Neural crest cell (in vitro differentiated cells): Measurements from ENCODE around the gene TANC1. TPM values are rescaled to one million over a fixed set of nuclear protein-coding genes. Genes with fewer than 3 reads are reported as not detected.
A peak's percentile ranks its signal among the peaks of the same experiment; 100 is the strongest.

Source experiments
- DNase-seq: peaks from one replicate; pipeline ENCODE4 v3.0.0; 2021; ENCODE audit warnings: low read depth, mixed read lengths, low spot score
- H3K27ac Mint-ChIP-seq: one replicate; pipeline ENCODE4 v1.8.0; 2021; ENCODE audit warnings: mild to moderate bottlenecking, mixed read lengths; ENCODE audit not compliant: unreplicated experiment
- H3K27me3 Mint-ChIP-seq: 2 replicates; pipeline ENCODE4 v1.8.0; 2021; ENCODE audit warnings: low read depth, mild to moderate bottlenecking, mixed read lengths
- H3K36me3 Mint-ChIP-seq: 2 replicates; pipeline ENCODE4 v1.8.0; 2021; ENCODE audit warnings: low read depth, mild to moderate bottlenecking, mixed read lengths
- H3K4me1 Mint-ChIP-seq: 2 replicates; pipeline ENCODE4 v1.8.0; 2021; ENCODE audit warnings: mixed read lengths
- H3K4me3 Mint-ChIP-seq: one replicate; pipeline ENCODE4 v1.8.0; 2021; ENCODE audit warnings: mild to moderate bottlenecking, mixed read lengths
- H3K9me3 Mint-ChIP-seq: 2 replicates; pipeline ENCODE4 v1.8.0; 2021; ENCODE audit warnings: mixed read lengths
- CTCF ChIP-seq: fragments of 200-600 bp; sonication (generic); conservative IDR thresholded peaks from 2 replicates; pipeline ENCODE4 v1.5.0; 2021; ENCODE audit warnings: antibody characterized with exemption, mild to moderate bottlenecking
- total RNA-seq: library from RNA; stranded (reverse); gene quantifications from 2 replicates; pipeline ENCODE4 v1.2.1, GENCODE V29; 2021

TANC1 gene
- total RNA-seq, 1 donor from 2014 or later, result 13.2 TPM

- Mint-ChIP-seq H3K4me1 (peaks cover 45% of the 10 kb centered on the region), H3K27me3 (no peaks in the 10 kb centered on the region), H3K36me3 (no peaks in the 10 kb centered on the region), H3K27ac (no peak overlapping the region), H3K4me3 (no peak overlapping the region), H3K9me3 (no peaks in the 10 kb centered on the region)
- TF ChIP-seq CTCF, result no peak
- no peak for DNase-seq
Observed at GRCh38 chr2:159070235-159070634, 101.8 kb downstream of the TANC1 start.

GRCh38 chr2:159071190-159071915 lies 102.9 kb downstream of the TANC1 start:
- Mint-ChIP-seq H3K9me3 (no peaks in the 10 kb centered on the region), H3K27ac (no peak overlapping the region), H3K4me1 (peaks cover 42% of the 10 kb centered on the region), H3K36me3 (no peaks in the 10 kb centered on the region), H3K27me3 (no peaks in the 10 kb centered on the region), H3K4me3 (no peak overlapping the region)
- DNase-seq, result no peak
- peak; percentile 40 for TF ChIP-seq CTCF

- Mint-ChIP-seq H3K36me3 (no peaks in the 10 kb centered on the region), H3K27me3 (no peaks in the 10 kb centered on the region), H3K9me3 (no peaks in the 10 kb centered on the region), H3K27ac (no peak overlapping the region), H3K4me3 (peak overlapping the region; percentile 8), H3K4me1 (peaks cover 38% of the 10 kb centered on the region)
- TF ChIP-seq CTCF, result no peak
- no peak for DNase-seq
Observed at GRCh38 chr2:159072795-159073194, 104.4 kb downstream of the TANC1 start.

- no peak for DNase-seq
- peaks cover 38% of the 10 kb centered on the region for H3K4me1 Mint-ChIP-seq
- TF ChIP-seq CTCF, result no peak
- H3K4me3 Mint-ChIP-seq, result no peak overlapping the region
- no peaks in the 10 kb centered on the region for H3K27me3 Mint-ChIP-seq
- H3K36me3 Mint-ChIP-seq, result no peaks in the 10 kb centered on the region
- H3K27ac Mint-ChIP-seq, result no peak overlapping the region
- no peaks in the 10 kb centered on the region for H3K9me3 Mint-ChIP-seq
Observed at GRCh38 chr2:159073256-159073655, 104.8 kb downstream of the TANC1 start.

- no peak for DNase-seq
- Mint-ChIP-seq H3K36me3 (no peaks in the 10 kb centered on the region), H3K4me3 (no peak overlapping the region), H3K27ac (no peak overlapping the region), H3K9me3 (no peaks in the 10 kb centered on the region), H3K4me1 (peaks cover 33% of the 10 kb centered on the region), H3K27me3 (no peaks in the 10 kb centered on the region)
- TF ChIP-seq CTCF, result no peak
Observed at GRCh38 chr2:159074605-159075004, 106.2 kb downstream of the TANC1 start.
